ENCODE measurements around the gene EZR. TPM values are rescaled to one million over a fixed set of nuclear protein-coding genes. Genes with fewer than 3 reads are reported as not detected.

The EZR gene
- total RNA-seq, 1 experiment from 2014 or later = 1,402 TPM

- H4K20me1 ChIP-seq (ENCODE audit: insufficient read depth) = no peaks in the 10 kb centered on the region
- ChIA-PET POLR2A (interaction anchor here (0.5 to 7.2 kb wide), 23 partner anchors 10 to 240 kb away, joined by 3 to 109 read pairs (median 6); partner anchors contain the start of genes EZR and RSPH3), RAD21 (ENCODE audit: low non-redundant PET in 1 of 2, low total read pairs in 2 of 2, uncharacterized antibody in 2 of 2, unreplicated experiment in 2 of 2) (interaction anchor here in 1 of 2 experiments (1.1 kb wide), 1 partner anchor 48 kb away, joined by 3 read pairs; no protein-coding TSS in a partner anchor), CTCF (no interaction called here)
- peak overlapping the region; percentile 76 for H3K4me2 ChIP-seq (ENCODE audit: low read length)
- TSS peak; percentile 29 for BruUV-seq (replicated peaks)
- no peaks in the 10 kb centered on the region for H3K9me2 ChIP-seq (ENCODE audit: insufficient read depth)
- ATAC-seq = peak; percentile 10
- intact Hi-C loops (cut with micrococcal nuclease) = loop anchor here (2.0 to 5.0 kb wide), 3 partner anchors 43 to 147 kb away; no protein-coding TSS in a partner anchor
- H3K4me3 ChIP-seq (replicated peaks in 1 of 2; ENCODE audit: low read depth in 1 of 2, low read length in 2 of 2) = peak overlapping the region in 1 of 2 experiments; percentile 2; a peak in 1 of 4 replicates
- H2AFZ ChIP-seq (ENCODE audit: low read depth, low read length, poor library complexity, severe bottlenecking) = no peak overlapping the region
- no peaks in the 10 kb centered on the region for H3K27me3 ChIP-seq (ENCODE audit: insufficient read depth, low read length)
- TF ChIP-seq POLR2AphosphoS5 (IDR thresholded peaks at IDR 0.05; ENCODE audit: low read depth, low read length) (peak; percentile 68; the same call in 1 of the 2 replicates), CEBPB (IDR thresholded peaks at IDR 0.05; ENCODE audit: low read depth) (no peak)
- H3K79me2 ChIP-seq (ENCODE audit: insufficient read depth, low read length) = peaks cover 32% of the 10 kb centered on the region
- peak; percentile 85 for DNase-seq (ENCODE audit: low read depth, low spot score)
- H3K9ac ChIP-seq (ENCODE audit: low read length) = peak overlapping the region; percentile 78
- H3K4me1 ChIP-seq (ENCODE audit: control insufficient read depth in 1 of 2, insufficient read depth in 2 of 2, low read length in 2 of 2) = peaks cover 71 to 88% of the 10 kb centered on the region in 2 experiments
- H3K36me3 ChIP-seq (ENCODE audit: control insufficient read depth in 1 of 2, insufficient read depth in 2 of 2, low read length in 2 of 2) = no peaks in the 10 kb centered on the region
- peak overlapping the region; percentile 99 for H3K27ac ChIP-seq (ENCODE audit: low read depth, low read length)
- no peaks in the 10 kb centered on the region; a peak in 1 of 4 replicates for H3K9me3 ChIP-seq (ENCODE audit: control insufficient read depth in 1 of 2, insufficient read depth in 1 of 2, low read depth in 1 of 2, low read length in 2 of 2)
These were observed 48.4 kb upstream of the EZR start for GRCh38 chr6:158867381-158868121.

DNA sequence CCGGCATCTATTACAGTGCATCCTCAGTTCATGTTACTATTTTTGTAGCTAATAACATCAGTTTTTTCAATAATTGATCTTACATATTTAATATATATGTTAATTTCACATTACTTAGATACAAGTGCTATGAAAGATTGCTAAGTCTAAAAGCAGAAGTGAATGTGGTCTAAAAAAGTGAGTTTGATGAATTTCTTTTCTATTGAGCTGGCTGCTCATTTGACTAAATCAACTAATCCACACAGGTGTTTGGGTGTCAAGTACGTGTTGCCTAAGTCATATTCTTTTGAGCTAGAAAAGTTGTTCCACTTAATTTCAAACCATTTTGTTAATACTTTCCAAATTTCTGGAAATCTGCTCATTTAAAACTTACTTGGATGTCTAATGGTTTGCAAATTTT is 46.6 kb upstream of the EZR start:
- CTCF ChIA-PET = interaction anchor here (0.7 kb wide), 1 partner anchor 58 kb away, joined by 3 read pairs; no protein-coding TSS in a partner anchor

More for the DNA sequence above, 46.6 kb upstream of the EZR start:
- H3K4me3 ChIP-seq (replicated peaks in 1 of 2; ENCODE audit: low read depth in 1 of 2, low read length in 2 of 2) = no peak overlapping the region
- H3K9ac ChIP-seq (ENCODE audit: low read length) = peak overlapping the region; percentile 78
- no TSS peak for BruUV-seq (replicated peaks)
- no peaks in the 10 kb centered on the region for H3K27me3 ChIP-seq (ENCODE audit: insufficient read depth, low read length)
- DNase-seq (ENCODE audit: low read depth, low spot score) (no peak), ATAC-seq (no peak)
- peaks cover 30% of the 10 kb centered on the region for H3K79me2 ChIP-seq (ENCODE audit: insufficient read depth, low read length)
- POLR2A ChIA-PET = interaction anchor here (0.8 to 7.2 kb wide), 4 partner anchors 13 to 55 kb away, joined by 6 to 109 read pairs (median 66); partner anchors contain the start of gene EZR
- H3K27ac ChIP-seq (ENCODE audit: low read depth, low read length) = peak overlapping the region; percentile 99; the same call in 1 of the 2 replicates
- no peaks in the 10 kb centered on the region for H4K20me1 ChIP-seq (ENCODE audit: insufficient read depth)
- RAD21 ChIA-PET (ENCODE audit: low non-redundant PET in 1 of 2, low total read pairs in 2 of 2, uncharacterized antibody in 2 of 2, unreplicated experiment in 2 of 2) = no interaction called here
- H3K4me1 ChIP-seq (ENCODE audit: control insufficient read depth in 1 of 2, insufficient read depth in 2 of 2, low read length in 2 of 2) = peaks cover 80 to 98% of the 10 kb centered on the region in 2 experiments
- intact Hi-C loops (cut with micrococcal nuclease) = loop anchor here (5.0 kb wide), 1 partner anchor 107 kb away; no protein-coding TSS in a partner anchor
- H3K9me3 ChIP-seq (ENCODE audit: control insufficient read depth in 1 of 2, insufficient read depth in 1 of 2, low read depth in 1 of 2, low read length in 2 of 2) = no peaks in the 10 kb centered on the region; a peak in 1 of 4 replicates
- H2AFZ ChIP-seq (ENCODE audit: low read depth, low read length, poor library complexity, severe bottlenecking) = peak overlapping the region; percentile 27
- peak overlapping the region; percentile 76 for H3K4me2 ChIP-seq (ENCODE audit: low read length)
- H3K36me3 ChIP-seq (ENCODE audit: control insufficient read depth in 1 of 2, insufficient read depth in 2 of 2, low read length in 2 of 2) = no peaks in the 10 kb centered on the region
- no peaks in the 10 kb centered on the region for H3K9me2 ChIP-seq (ENCODE audit: insufficient read depth)
- no peak for TF ChIP-seq ZFX (IDR thresholded peaks at IDR 0.05)

All from HCT116 (cell line).